H1 (cell line): Measurements from ENCODE around the gene C5orf34. TPM values are rescaled to one million over a fixed set of nuclear protein-coding genes. Genes with fewer than 3 reads are reported as not detected.

Experiments
- CTCF ChIA-PET: fragments of 300-600 bp; sonication (Branson Sonifier 250); formaldehyde crosslinking; loops from one replicate; lab custom pipeline; 2021; ENCODE audit not compliant: partially characterized antibody; lab: Charles Lee
- POLR2A ChIA-PET: fragments of 300-600 bp; sonication (Branson Sonifier 250); formaldehyde crosslinking; loops from one replicate; lab custom pipeline; 2021; ENCODE audit warnings: inconsistent platforms; ENCODE audit not compliant: partially characterized antibody; lab: Charles Lee
- DNase-seq, 2 experiments: peaks; one replicate each; pipeline versions ENCODE4 v3.0.0 to v3.0.0-alpha.2; 2010 to 2022; ENCODE audit warnings: low spot score in 2 of 2, low read depth in 1 of 2, mixed read lengths in 1 of 2
- FAIRE-seq: peaks from 2 replicates; lab custom pipeline; 2011; peaks lifted over from hg19 to GRCh38; lab: Jason Lieb, UNC
- H2AFZ ChIP-seq: 2 replicates; pipeline ENCODE4 v1.8.1; 2012; ENCODE audit warnings: low read length, inconsistent platforms
- H2AK5ac ChIP-seq: 2 replicates; pipeline ENCODE4 v1.6.1; 2013; ENCODE audit warnings: low read depth, low read length
- H2BK120ac ChIP-seq: replicated peaks from 2 replicates; pipeline ENCODE3; 2013; ENCODE audit warnings: low read depth, low read length, inconsistent platforms
- H2BK12ac ChIP-seq: 2 replicates; pipeline ENCODE4 v1.6.1; 2013; ENCODE audit warnings: low read depth, low read length
- H2BK15ac ChIP-seq: 2 replicates; pipeline ENCODE4 v1.6.1; 2013; ENCODE audit warnings: low read length
- H2BK20ac ChIP-seq: 2 replicates; pipeline ENCODE4 v1.6.1; 2013; ENCODE audit warnings: low read length
- H2BK5ac ChIP-seq: 2 replicates; pipeline ENCODE4 v1.6.1; 2013; ENCODE audit warnings: low read depth, low read length
- H3K14ac ChIP-seq: 2 replicates; pipeline ENCODE4 v1.6.1; 2013; ENCODE audit warnings: inconsistent platforms; ENCODE audit not compliant: insufficient read length
- H3K18ac ChIP-seq: 2 replicates; pipeline ENCODE4 v1.6.1; 2013; ENCODE audit warnings: low read length; ENCODE audit errors: extremely low read depth
- H3K23ac ChIP-seq: 2 replicates; pipeline ENCODE4 v1.6.1; 2013; ENCODE audit warnings: inconsistent platforms; ENCODE audit not compliant: insufficient read length
- H3K23me2 ChIP-seq: 2 replicates; pipeline ENCODE4 v1.6.1; 2013; ENCODE audit warnings: low read depth, low read length
- H3K27ac ChIP-seq: 2 replicates; pipeline ENCODE4 v1.6.1; 2011; ENCODE audit warnings: low read depth, low read length, inconsistent platforms
- H3K27me3 ChIP-seq, 4 experiments: replicated peaks in 1 of 4; 1 replicate in 1 of 4; 2 replicates in 3 of 4; pipeline versions ENCODE4 v1.6.1 to v1.8.1; 2011 to 2013; ENCODE audit warnings: low read length in 3 of 4, mild to moderate bottlenecking in 3 of 4, inconsistent platforms in 2 of 4, mixed read lengths in 2 of 4, moderate library complexity in 1 of 4; ENCODE audit not compliant: control insufficient read depth in 3 of 4, insufficient read depth in 3 of 4; ENCODE audit errors: extremely low read depth in 1 of 4
- H3K36me3 ChIP-seq, 4 experiments: 2 replicates each; pipeline versions ENCODE4 v1.6.1 to v1.8.1; 2011 to 2013; ENCODE audit warnings: mild to moderate bottlenecking in 4 of 4, low read length in 3 of 4, moderate library complexity in 2 of 4, control low read depth in 1 of 4, inconsistent platforms in 1 of 4; ENCODE audit not compliant: insufficient read depth in 4 of 4, control insufficient read depth in 2 of 4
- H3K4ac ChIP-seq: replicated peaks from 2 replicates; pipeline ENCODE3; 2013; ENCODE audit warnings: low read length, low read depth, mixed read lengths, inconsistent platforms; ENCODE audit not compliant: insufficient read length
- H3K4me1 ChIP-seq, 4 experiments: replicated peaks in 1 of 4; 1 replicate in 1 of 4; 2 replicates in 3 of 4; pipeline versions ENCODE4 v1.6.1 to v1.8.1; 2011 to 2013; ENCODE audit warnings: low read length in 3 of 4, inconsistent platforms in 2 of 4, mixed read lengths in 1 of 4; ENCODE audit not compliant: insufficient read depth in 4 of 4, control insufficient read depth in 3 of 4
- H3K4me2 ChIP-seq, 2 experiments: 2 replicates each; pipeline versions ENCODE4 v1.6.1 to v1.8.1; 2011 to 2013; ENCODE audit warnings: low read depth in 2 of 2, low read length in 2 of 2, control low read depth in 1 of 2, inconsistent platforms in 1 of 2, mild to moderate bottlenecking in 1 of 2; ENCODE audit not compliant: insufficient read depth in 1 of 2
- H3K4me3 ChIP-seq, 4 experiments: fragments of 200-600, 300-600 bp in 1 of 4; sonication (generic), shearing (Covaris generic), sonication (Bioruptor Twin) in 1 of 4; 2 replicates each; pipeline versions ENCODE4 v1.5.1 to v1.8.1; 2011 to 2016; ENCODE audit warnings: low read length in 4 of 4, low read depth in 3 of 4, control low read depth in 2 of 4, inconsistent platforms in 2 of 4, mild to moderate bottlenecking in 2 of 4, mixed read lengths in 1 of 4, moderate library complexity in 1 of 4; ENCODE audit not compliant: insufficient read depth in 2 of 4; ENCODE audit errors: extremely low read depth in 1 of 4
- H3K56ac ChIP-seq: replicated peaks from 2 replicates; pipeline ENCODE3; 2013; ENCODE audit warnings: low read depth, mild to moderate bottlenecking, mixed read lengths, low read length, inconsistent platforms; ENCODE audit not compliant: insufficient read length
- H3K79me1 ChIP-seq: 2 replicates; pipeline ENCODE4 v1.6.1; 2013; ENCODE audit warnings: low read depth, low read length, control low read depth
- H3K79me2 ChIP-seq, 2 experiments: 2 replicates each; pipeline versions ENCODE4 v1.6.1 to v1.8.1; 2012 to 2013; ENCODE audit warnings: low read length in 2 of 2, mild to moderate bottlenecking in 2 of 2, inconsistent platforms in 1 of 2; ENCODE audit not compliant: insufficient read depth in 2 of 2, control insufficient read depth in 1 of 2
- H3K9ac ChIP-seq, 4 experiments: replicated peaks in 1 of 4; 1 replicate in 1 of 4; 2 replicates in 3 of 4; pipeline versions ENCODE4 v1.6.1 to v1.8.1; 2011 to 2013; ENCODE audit warnings: low read depth in 3 of 4, low read length in 3 of 4, control low read depth in 2 of 4, mild to moderate bottlenecking in 2 of 4, moderate library complexity in 2 of 4, inconsistent platforms in 1 of 4; ENCODE audit errors: extremely low read depth in 1 of 4
- H3K9me3 ChIP-seq, 2 experiments: 2 replicates each; pipeline versions ENCODE4 v1.6.1 to v1.8.1; 2012 to 2013; ENCODE audit warnings: mild to moderate bottlenecking in 2 of 2, moderate library complexity in 2 of 2, control low read depth in 1 of 2, inconsistent platforms in 1 of 2, low read depth in 1 of 2, low read length in 1 of 2, mixed read lengths in 1 of 2; ENCODE audit not compliant: insufficient read depth in 2 of 2
- H4K20me1 ChIP-seq, 2 experiments: replicated peaks in 1 of 2; 2 replicates each; pipeline versions ENCODE3 to v1.8.1; 2011 to 2013; ENCODE audit warnings: inconsistent platforms in 2 of 2, low read length in 2 of 2, mild to moderate bottlenecking in 1 of 2; ENCODE audit not compliant: insufficient read depth in 2 of 2, control insufficient read depth in 1 of 2
- H4K5ac ChIP-seq: 2 replicates; pipeline ENCODE4 v1.6.1; 2013; ENCODE audit warnings: low read length, low read depth, mixed read lengths, inconsistent platforms; ENCODE audit not compliant: insufficient read length
- H4K8ac ChIP-seq: 2 replicates; pipeline ENCODE4 v1.8.0; 2013; ENCODE audit warnings: mild to moderate bottlenecking, moderate library complexity, low read length, inconsistent platforms; ENCODE audit not compliant: insufficient read depth; ENCODE audit errors: extremely low read depth
- H4K91ac ChIP-seq: replicated peaks from 2 replicates; pipeline ENCODE3; 2013; ENCODE audit warnings: low read length, mixed read lengths, inconsistent platforms; ENCODE audit not compliant: insufficient read length
- ATF3 ChIP-seq: IDR thresholded peaks from 2 replicates; pipeline ENCODE4 v1.6.1; 2011; ENCODE audit warnings: low read depth, mild to moderate bottlenecking, low read length; ENCODE audit not compliant: insufficient read depth
- BACH1 ChIP-seq: IDR thresholded peaks from 2 replicates; pipeline ENCODE4 v1.6.1; 2012; ENCODE audit warnings: low read length, improper control_type of control experiment
- CHD2 ChIP-seq: IDR thresholded peaks from 2 replicates; pipeline ENCODE4 v1.6.1; 2012; ENCODE audit warnings: low read length, improper control_type of control experiment
- CTCF ChIP-seq, 3 experiments: IDR thresholded peaks; 1 replicate in 2 of 3; 2 replicates in 1 of 3; pipeline versions ENCODE4 v1.5.1 to v1.6.1; 2011; ENCODE audit warnings: low read length in 3 of 3, mild to moderate bottlenecking in 3 of 3, inconsistent platforms in 2 of 3, low read depth in 1 of 3, moderate library complexity in 1 of 3; ENCODE audit not compliant: insufficient read depth in 1 of 3; ENCODE audit errors: control extremely low read depth in 1 of 3
- EGR1 ChIP-seq: IDR thresholded peaks from 2 replicates; pipeline ENCODE4 v1.6.1; 2011; ENCODE audit warnings: low read depth, low read length, borderline replicate concordance
- EP300 ChIP-seq, 2 experiments: IDR thresholded peaks; 1 replicate in 1 of 2; 2 replicates in 1 of 2; pipeline ENCODE4 v1.6.1; 2011 to 2012; ENCODE audit warnings: low read depth in 2 of 2, low read length in 2 of 2, mild to moderate bottlenecking in 2 of 2, borderline replicate concordance in 1 of 2, inconsistent platforms in 1 of 2, moderate library complexity in 1 of 2
- FOSL1 ChIP-seq: IDR thresholded peaks from 2 replicates; pipeline ENCODE4 v1.6.1; 2011; ENCODE audit warnings: mild to moderate bottlenecking, low read depth, low read length, moderate library complexity; ENCODE audit not compliant: insufficient read depth
- KDM1A ChIP-seq: fragments of 200-600, 300-600 bp; sonication (generic); IDR thresholded peaks from 2 replicates; pipeline ENCODE4 v1.7.1; 2016; ENCODE audit warnings: mild to moderate bottlenecking, low read length, borderline replicate concordance
- TBP ChIP-seq: IDR thresholded peaks from 2 replicates; pipeline ENCODE4 v1.6.1; 2011; ENCODE audit warnings: low read depth, low read length, improper control_type of control experiment
- TCF12 ChIP-seq: IDR thresholded peaks from 2 replicates; pipeline ENCODE4 v1.6.1; 2011; ENCODE audit warnings: low read depth, mild to moderate bottlenecking, low read length
- WGBS, 2 experiments: shearing (Covaris generic) in 1 of 2; methylation state at CpG; one replicate each; pipeline versions ENCODE4 v1.1.6 to v1.1.7; 2013 to 2015; ENCODE audit warnings: low lambda C conversion rate in 2 of 2, mixed read lengths in 2 of 2, inconsistent platforms in 1 of 2, low coverage in 1 of 2, missing lambda C conversion rate in 1 of 2; ENCODE audit not compliant: insufficient replicate concordance in 2 of 2, insufficient coverage in 1 of 2, insufficient read length in 1 of 2; ENCODE audit errors: extremely low coverage in 1 of 2, missing lambda C conversion rate in 1 of 2; 5-methylcytosine and 5-hydroxymethylcytosine counted together
- polyA plus RNA-seq, 7 experiments: library from polyadenylated mRNA; depleted of rRNA in 3 of 7; stranded (reverse) in 5 of 7; unstranded in 2 of 7; fragments of >200 nt in 5 of 7; fragments of 200-250 nt in 2 of 7; gene quantifications; 1 replicate in 5 of 7; 2 replicates in 1 of 7; 4 replicates in 1 of 7; pipeline versions ENCODE4 v1.2.1 to v1.2.3, GENCODE V29; 2011 to 2013; ENCODE audit warnings: missing spikeins in 2 of 7, mixed read lengths in 2 of 7
- total RNA-seq: library from RNA; stranded (reverse); fragmentation: NEBNext Ultra II Directional; extraction: Animal tissue kit (Norgen Biotek cat#: 25700); gene quantifications from 2 replicates; pipeline ENCODE4 v1.2.1, GENCODE V29; 2021

Gene C5orf34
- total and polyA plus RNA-seq, 2 of the 8 experiments (the other 6 are each of a cell fraction or from before 2014, with no cell fraction given): 6.8 to 8.6 TPM

- H3K79me2 ChIP-seq: peaks cover 4 to 72% of the 10 kb centered on the region in 2 experiments; a peak in 3 of 4 replicates
- no peak overlapping the region for H2BK120ac ChIP-seq
- no peak overlapping the region for H4K5ac ChIP-seq
- WGBS, 2 experiments: 89% methylated on average over 2 of the region's 2 CpGs; no CpG with 5 or more reads in 1 of the 2 experiments
- no peak overlapping the region for H4K91ac ChIP-seq
- H3K4me2 ChIP-seq: peak overlapping the region; percentile 28 to 57; a peak in 2 of 4 replicates
- peaks cover 3 to 5% of the 10 kb centered on the region in 2 experiments for H4K20me1 ChIP-seq
- H3K27me3 ChIP-seq: no peaks in the 10 kb centered on the region
- CTCF ChIA-PET: interaction anchor here (0.6 kb wide), 1 partner anchor 110 kb away, joined by 3 read pairs; no protein-coding TSS in a partner anchor
- no peak overlapping the region for H2BK5ac ChIP-seq
- H2BK15ac ChIP-seq: no peak overlapping the region
- H3K79me1 ChIP-seq: no peaks in the 10 kb centered on the region; the same call in 1 of the 2 replicates
- H3K4me3 ChIP-seq: 0 out of 8 replicates have a peak overlapping the region, but pooled peaks of 1 of the 4 experiments have one; percentile 99
- H3K23me2 ChIP-seq: no peaks in the 10 kb centered on the region; the same call in 1 of the 2 replicates
- H4K8ac ChIP-seq: no peak overlapping the region
- DNase-seq (no peak), FAIRE-seq (no peak)
- H3K4me1 ChIP-seq: peaks cover 0 to 4% (median 2%) of the 10 kb centered on the region in 4 experiments; a peak in 3 of 7 replicates
- no peaks in the 10 kb centered on the region for H3K9me3 ChIP-seq
- no peak overlapping the region for H2BK20ac ChIP-seq
- H3K23ac ChIP-seq: no peak overlapping the region
- POLR2A ChIA-PET: interaction anchor here (0.5 to 4.8 kb wide), 9 partner anchors 9 to 69 kb away, joined by 3 to 26 read pairs (median 4); partner anchors contain the start of genes NNT and TMEM267
- no peak overlapping the region for H3K56ac ChIP-seq
- H2AFZ ChIP-seq: no peak overlapping the region
- no peak overlapping the region for H3K14ac ChIP-seq
- H2AK5ac ChIP-seq: no peak overlapping the region
- no peak overlapping the region for H3K4ac ChIP-seq
- H3K36me3 ChIP-seq: peaks cover 2 to 52% (median 21%) of the 10 kb centered on the region in 4 experiments; a peak in 7 of 8 replicates
- H2BK12ac ChIP-seq: no peak overlapping the region
- H3K27ac ChIP-seq: no peak overlapping the region
- no peak overlapping the region for H3K18ac ChIP-seq
- no peak overlapping the region for H3K9ac ChIP-seq
- TF ChIP-seq BACH1: no peak
- TF ChIP-seq ATF3: no peak
- no peak for TF ChIP-seq CTCF (IDR thresholded peaks at IDR 0.05; ENCODE audit: control extremely low read depth in 1 of 3, insufficient read depth in 1 of 3, low read depth in 1 of 3, low read length in 3 of 3)
- TF ChIP-seq EGR1: no peak
- no peak for TF ChIP-seq CHD2
- no peak for TF ChIP-seq TCF12
- TF ChIP-seq FOSL1: no peak
- TF ChIP-seq EP300 (IDR thresholded peaks at IDR 0.05; ENCODE audit: borderline replicate concordance in 1 of 2, low read depth in 2 of 2, low read length in 2 of 2): no peak
- no peak for TF ChIP-seq KDM1A
- TF ChIP-seq TBP: no peak
Measured at GRCh38 chr5:43553381-43553780, 38.4 kb upstream of the C5orf34 start.
